HG03097 (cell line): ENCODE data around the gene CACNA1I.

Source experiments
- ATAC-seq: cut with Tn5 transposase; IDR thresholded peaks from one replicate; pipeline ENCODE4 v1.9.1; 2021; ENCODE audit not compliant: unreplicated experiment, low FRiP score

Gene CACNA1I

GRCh38 chr22:39567135-39567946 is 3.2 kb upstream of the CACNA1I start:
- ATAC-seq = no peak

GRCh38 chr22:39568278-39568981 is 2.1 kb upstream of the CACNA1I start:
- ATAC-seq = no peak

- ATAC-seq = no peak
Measured at GRCh38 chr22:39569066-39569465, 1.5 kb upstream of the CACNA1I start.

GRCh38 chr22:39570226-39570625 is 327 bp upstream of the CACNA1I start:
- no peak for ATAC-seq

- ATAC-seq = no peak
Measured at GRCh38 chr22:39571538-39571937, 985 bp downstream of the CACNA1I start.

GRCh38 chr22:39574779-39575551 is 4.4 kb downstream of the CACNA1I start:
- ATAC-seq = no peak

GRCh38 chr22:39575552-39575825 is 4.9 kb downstream of the CACNA1I start:
- no peak for ATAC-seq

GRCh38 chr22:39576027-39576426 is 5.5 kb downstream of the CACNA1I start:
- no peak for ATAC-seq

GRCh38 chr22:39577366-39577765 is 6.8 kb downstream of the CACNA1I start:
- no peak for ATAC-seq

GRCh38 chr22:39577900-39578299 is 7.3 kb downstream of the CACNA1I start:
- no peak for ATAC-seq

- no peak for ATAC-seq
Measured at GRCh38 chr22:39580006-39580441, 9.5 kb downstream of the CACNA1I start.

- no peak for ATAC-seq
Measured at GRCh38 chr22:39580795-39581194, 10.2 kb downstream of the CACNA1I start.

GRCh38 chr22:39581303-39581702 is 10.8 kb downstream of the CACNA1I start:
- no peak for ATAC-seq

- no peak for ATAC-seq
Measured at GRCh38 chr22:39583066-39583667, 12.6 kb downstream of the CACNA1I start.

GRCh38 chr22:39589875-39590274 is 19.3 kb downstream of the CACNA1I start:
- no peak for ATAC-seq

- no peak for ATAC-seq
Measured at GRCh38 chr22:39592081-39593065, 21.8 kb downstream of the CACNA1I start.

- no peak for ATAC-seq
Measured at GRCh38 chr22:39593066-39593930, 22.7 kb downstream of the CACNA1I start.

- no peak for ATAC-seq
Measured at GRCh38 chr22:39593931-39594285, 23.4 kb downstream of the CACNA1I start.

GRCh38 chr22:39594411-39594810 is 23.9 kb downstream of the CACNA1I start:
- no peak for ATAC-seq
